Esophagus muscularis mucosa (tissue), 4 donors: ENCODE data around the gene WWOX. TPM values are rescaled to one million over a fixed set of nuclear protein-coding genes. Genes with fewer than 3 reads are reported as not detected.

Experiments
- DNase-seq: peaks from one replicate; pipeline ENCODE4 v3.0.0-alpha.2; 2017; ENCODE audit errors: extremely low spot score
- H3K27ac ChIP-seq, 4 donors: fragments of 200-600 bp; sonication (generic); replicated peaks in 1 of 4; 1 replicate in 3 of 4; 2 replicates in 1 of 4; pipeline ENCODE4 v1.5.1; 2016 to 2019; ENCODE audit warnings: mild to moderate bottlenecking in 1 of 4
- H3K27me3 ChIP-seq, 4 donors: fragments of 200-600 bp; sonication (generic); one replicate each; pipeline versions ENCODE4 v1.5.1 to v1.6.0; 2016 to 2019
- H3K36me3 ChIP-seq, 4 donors: fragments of 200-600 bp; sonication (generic); one replicate each; pipeline ENCODE4 v1.5.1; 2016 to 2019
- H3K4me1 ChIP-seq, 4 donors: fragments of 200-600 bp; sonication (generic); one replicate each; pipeline ENCODE4 v1.5.1; 2016 to 2019
- H3K4me3 ChIP-seq, 4 donors: fragments of 200-600 bp; sonication (generic); 1 replicate in 2 of 4; 2 replicates in 2 of 4; pipeline ENCODE4 v1.5.1; 2016 to 2019; ENCODE audit warnings: mild to moderate bottlenecking in 4 of 4, moderate library complexity in 1 of 4
- H3K9me3 ChIP-seq, 4 donors: fragments of 200-600 bp; sonication (generic); 1 replicate in 3 of 4; 2 replicates in 1 of 4; pipeline ENCODE4 v1.5.1; 2016 to 2019
- CTCF ChIP-seq, 3 experiments: fragments of 200-600 bp in 2 of 3; fragments of 450-650 bp in 1 of 3; sonication (generic) in 2 of 3; IDR thresholded peaks; one replicate each; pipeline ENCODE4 v1.5.1; 2017 to 2019; ENCODE audit warnings: antibody characterized with exemption in 3 of 3, mild to moderate bottlenecking in 2 of 3, moderate library complexity in 1 of 3
- EP300 ChIP-seq: sonication (generic); formaldehyde crosslinking; IDR thresholded peaks from one replicate; pipeline ENCODE4 v1.6.1; 2017; ENCODE audit warnings: antibody characterized with exemption
- POLR2A ChIP-seq: fragments of 450-650 bp; IDR thresholded peaks from one replicate; pipeline ENCODE4 v1.6.1; 2017; ENCODE audit warnings: antibody characterized with exemption, moderate library complexity, mild to moderate bottlenecking, low read depth
- POLR2AphosphoS5 ChIP-seq, 2 donors: sonication (generic); formaldehyde crosslinking; IDR thresholded peaks; one replicate each; pipeline ENCODE4 v1.6.1; 2017; ENCODE audit warnings: antibody characterized with exemption in 2 of 2
- WGBS: methylation state at CpG from one replicate; pipeline ENCODE4 v1.1.5; 2018; 5-methylcytosine and 5-hydroxymethylcytosine counted together
- intact Hi-C: fragments of 100-400 bp; cut with DNase I; formaldehyde crosslinking; loops from one replicate; pipeline ENCODE4 v1.15.1; 2023
- total RNA-seq, 4 donors: library from RNA; depleted of rRNA; stranded (reverse); fragments of >200 nt; gene quantifications; one replicate each; pipeline versions ENCODE4 v1.1.0 to v1.2.1, GENCODE V29; 2016

WWOX gene
- total RNA-seq, 4 donors from 2014 or later: 14.4 to 27.8 (median 15.4) TPM

DNA sequence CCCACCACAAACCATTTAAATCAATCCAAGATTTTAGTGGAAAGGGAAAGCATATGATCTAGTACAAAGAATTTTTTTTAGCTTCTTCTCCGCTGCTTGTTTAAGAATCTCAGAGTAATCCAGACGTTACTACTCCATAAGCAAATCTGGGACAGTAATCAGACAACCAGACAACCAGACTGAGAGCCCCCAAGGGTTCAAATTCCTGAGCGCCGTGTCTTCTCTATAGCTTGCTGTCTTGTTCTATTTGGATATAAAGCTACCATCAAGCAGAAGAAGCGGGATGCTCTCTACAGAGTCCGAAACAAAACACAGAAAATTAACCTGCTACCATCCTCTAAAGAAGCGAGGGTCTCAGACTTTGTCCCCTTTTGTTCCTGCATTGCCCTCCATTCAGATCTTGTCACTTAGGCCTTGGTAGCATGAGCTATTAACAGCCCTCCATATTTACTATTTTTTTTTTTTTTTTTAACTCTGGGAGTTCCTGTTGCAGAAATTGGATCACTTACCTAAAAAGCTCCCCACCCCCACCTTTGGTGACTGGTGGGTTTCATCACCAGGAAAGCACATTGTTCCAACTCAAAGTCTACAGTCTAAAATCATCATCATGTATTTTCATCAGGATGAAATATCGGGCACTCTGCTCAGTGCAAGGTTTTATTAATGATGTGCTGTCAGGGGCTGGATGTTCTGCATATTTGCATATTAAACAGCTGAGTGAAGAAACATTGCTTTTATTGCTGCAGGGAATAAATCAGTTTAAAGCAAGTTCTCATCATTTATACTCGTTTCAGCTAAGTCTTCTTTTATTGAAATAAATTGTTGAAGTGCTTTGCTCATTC lies 576.7 kb downstream of the WWOX start:
- no peak overlapping the region for H3K4me3 ChIP-seq
- 86% methylated on average over 9 of the region's 9 CpGs for WGBS

GRCh38 chr16:78677181-78677731 lies 577.8 kb downstream of the WWOX start:
- intact Hi-C loops: no loop called here
- Histone ChIP-seq H3K27me3 (no peaks in the 10 kb centered on the region), H3K4me3 (no peak overlapping the region), H3K9me3 (no peaks in the 10 kb centered on the region), H3K27ac (no peak overlapping the region), H3K36me3 (no peaks in the 10 kb centered on the region), H3K4me1 (no peaks in the 10 kb centered on the region)
- 48% methylated on average over 4 of the region's 4 CpGs for WGBS
- DNase-seq: no peak
- TF ChIP-seq POLR2AphosphoS5 (IDR thresholded peaks at IDR 0.05) (no peak), EP300 (no peak), POLR2A (no peak), CTCF (IDR thresholded peaks at IDR 0.05) (no peak)

More for the DNA sequence above, 576.7 kb downstream of the WWOX start:
- DNase-seq: no peak
- intact Hi-C loops: no loop called here
- Histone ChIP-seq H3K9me3 (no peaks in the 10 kb centered on the region), H3K4me1 (no peaks in the 10 kb centered on the region), H3K27ac (no peak overlapping the region), H3K27me3 (no peaks in the 10 kb centered on the region), H3K36me3 (no peaks in the 10 kb centered on the region)
- TF ChIP-seq POLR2AphosphoS5 (IDR thresholded peaks at IDR 0.05) (no peak), CTCF (IDR thresholded peaks at IDR 0.05) (no peak), POLR2A (no peak), EP300 (no peak)

DNA sequence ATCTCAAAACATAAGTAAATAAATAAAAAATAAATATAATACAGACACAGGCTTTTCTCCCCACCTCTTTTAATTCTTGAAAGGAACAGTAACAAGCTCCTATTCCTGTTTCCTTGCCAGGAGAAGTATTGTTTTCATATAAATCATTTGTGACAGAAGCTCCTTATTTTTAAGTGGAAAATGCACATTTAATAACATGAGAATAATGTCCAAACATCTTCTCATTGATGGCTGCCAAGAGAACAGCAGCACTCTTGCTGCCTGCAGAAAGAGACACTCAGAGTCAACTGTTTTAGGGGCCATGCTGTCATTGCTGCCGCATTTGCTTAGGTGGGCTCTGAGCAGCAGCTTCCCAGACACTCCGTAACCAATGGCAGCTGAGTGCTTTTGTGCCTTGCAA lies 580.1 kb downstream of the WWOX start:
- Histone ChIP-seq H3K36me3 (no peaks in the 10 kb centered on the region), H3K27ac (no peak overlapping the region), H3K27me3 (no peaks in the 10 kb centered on the region), H3K9me3 (no peaks in the 10 kb centered on the region), H3K4me3 (no peak overlapping the region), H3K4me1 (peaks cover 0 to 4% (median 2%) of the 10 kb centered on the region in 4 donors)
- TF ChIP-seq POLR2AphosphoS5 (IDR thresholded peaks at IDR 0.05) (no peak), POLR2A (no peak), CTCF (IDR thresholded peaks at IDR 0.05) (no peak), EP300 (no peak)
- intact Hi-C loops: no loop called here
- WGBS: 96% methylated on average over 2 of the region's 2 CpGs
- no peak for DNase-seq

DNA sequence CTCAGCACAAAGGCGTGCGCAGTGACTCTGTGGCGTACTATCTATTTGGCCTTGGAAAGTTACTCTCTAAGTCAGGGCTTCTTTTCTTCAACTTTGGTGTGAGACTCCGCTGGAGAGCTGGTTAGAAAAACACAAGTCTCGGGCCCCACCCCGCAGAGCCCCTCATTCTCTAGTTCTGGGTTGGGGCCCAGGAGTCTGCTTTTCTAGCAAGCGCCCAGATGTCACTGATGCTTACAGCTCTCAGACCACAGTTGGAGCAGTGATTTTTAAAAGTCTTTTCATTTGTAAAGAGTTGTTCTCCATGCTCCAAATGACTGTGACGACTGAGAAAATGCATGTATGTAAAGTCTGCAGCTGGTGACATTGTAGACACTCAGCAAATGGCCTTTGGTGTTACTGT lies 582.3 kb downstream of the WWOX start:
- no peak overlapping the region for H3K4me3 ChIP-seq
- no peaks in the 10 kb centered on the region for H3K9me3 ChIP-seq
- intact Hi-C loops: no loop called here
- no peak for DNase-seq
- peaks cover 0 to 5% (median 2%) of the 10 kb centered on the region in 4 donors for H3K4me1 ChIP-seq
- TF ChIP-seq EP300 (no peak), CTCF (IDR thresholded peaks at IDR 0.05) (no peak), POLR2AphosphoS5 (IDR thresholded peaks at IDR 0.05) (no peak), POLR2A (no peak)
- no peak overlapping the region for H3K27ac ChIP-seq
- H3K27me3 ChIP-seq: no peaks in the 10 kb centered on the region
- 99% methylated on average over 6 of the region's 8 CpGs for WGBS
- no peaks in the 10 kb centered on the region for H3K36me3 ChIP-seq
